Thyroid gland (tissue), 4 donors: ENCODE measurements around the gene SLC37A1.

Experiments used
- CTCF ChIP-seq, 6 experiments: fragments of 200-600 bp in 3 of 6; fragments of 450-650 bp in 3 of 6; sonication (generic) in 3 of 6; IDR thresholded peaks; one replicate each; pipeline ENCODE4 v1.5.1; 2016 to 2019; ENCODE audit warnings: antibody characterized with exemption in 6 of 6, mild to moderate bottlenecking in 2 of 6, inconsistent platforms in 1 of 6, moderate library complexity in 1 of 6
- POLR2A ChIP-seq, 2 donors: fragments of 450-650 bp; IDR thresholded peaks; one replicate each; pipeline ENCODE4 v1.6.1; 2017; ENCODE audit warnings: antibody characterized with exemption in 2 of 2, mild to moderate bottlenecking in 2 of 2, moderate library complexity in 1 of 2

- TF ChIP-seq POLR2A (IDR thresholded peaks at IDR 0.05) (no peak), CTCF (IDR thresholded peaks at IDR 0.05) (no peak)
These were observed 12.2 kb downstream of the SLC37A1 start for GRCh38 chr21:42525676-42526378.
